Immature natural killer cell (primary cell): ENCODE data around the gene CATSPER3. TPM values are rescaled to one million over a fixed set of nuclear protein-coding genes. Genes with fewer than 3 reads are reported as not detected.

ENCODE experiments used
- DNase-seq, 3 donors: peaks; one replicate each; pipeline ENCODE4 v3.0.0; 2022; ENCODE audit warnings: mixed read lengths in 1 of 3
- H3K27ac Mint-ChIP-seq, 6 donors: one replicate each; pipeline ENCODE4 v1.8.0; 2020; ENCODE audit warnings: mixed read lengths in 6 of 6, mild to moderate bottlenecking in 5 of 6, inconsistent platforms in 4 of 6, moderate library complexity in 3 of 6
- H3K27me3 Mint-ChIP-seq, 3 donors: one replicate each; pipeline ENCODE4 v1.8.0; 2020 to 2021; ENCODE audit warnings: low read depth in 3 of 3, mild to moderate bottlenecking in 3 of 3, mixed read lengths in 3 of 3, moderate library complexity in 3 of 3, inconsistent platforms in 1 of 3
- H3K36me3 Mint-ChIP-seq, 3 donors: one replicate each; pipeline ENCODE4 v1.8.0; 2020; ENCODE audit warnings: mixed read lengths in 3 of 3, inconsistent platforms in 2 of 3, mild to moderate bottlenecking in 2 of 3
- H3K4me1 Mint-ChIP-seq, 2 donors: one replicate each; pipeline ENCODE4 v1.8.0; 2020; ENCODE audit warnings: inconsistent platforms in 2 of 2, mild to moderate bottlenecking in 2 of 2, mixed read lengths in 2 of 2, moderate library complexity in 1 of 2
- H3K4me3 Mint-ChIP-seq, 5 donors: one replicate each; pipeline ENCODE4 v1.8.0; 2020; ENCODE audit warnings: mild to moderate bottlenecking in 5 of 5, mixed read lengths in 5 of 5, inconsistent platforms in 3 of 5, moderate library complexity in 3 of 5
- H3K9me3 Mint-ChIP-seq, 6 donors: one replicate each; pipeline ENCODE4 v1.8.0; 2020; ENCODE audit warnings: mild to moderate bottlenecking in 6 of 6, mixed read lengths in 6 of 6, inconsistent platforms in 4 of 6, moderate library complexity in 3 of 6
- polyA plus RNA-seq, 3 donors: library from polyadenylated mRNA; unstranded; fragments of 300-500 nt; fragmentation: Illumina TruSeq; gene quantifications; one replicate each; pipeline ENCODE4 v1.2.3, GENCODE V29; 2021

The CATSPER3 gene
- polyA plus RNA-seq, 3 donors from 2014 or later = 0.53 TPM; not detected in 2

DNA sequence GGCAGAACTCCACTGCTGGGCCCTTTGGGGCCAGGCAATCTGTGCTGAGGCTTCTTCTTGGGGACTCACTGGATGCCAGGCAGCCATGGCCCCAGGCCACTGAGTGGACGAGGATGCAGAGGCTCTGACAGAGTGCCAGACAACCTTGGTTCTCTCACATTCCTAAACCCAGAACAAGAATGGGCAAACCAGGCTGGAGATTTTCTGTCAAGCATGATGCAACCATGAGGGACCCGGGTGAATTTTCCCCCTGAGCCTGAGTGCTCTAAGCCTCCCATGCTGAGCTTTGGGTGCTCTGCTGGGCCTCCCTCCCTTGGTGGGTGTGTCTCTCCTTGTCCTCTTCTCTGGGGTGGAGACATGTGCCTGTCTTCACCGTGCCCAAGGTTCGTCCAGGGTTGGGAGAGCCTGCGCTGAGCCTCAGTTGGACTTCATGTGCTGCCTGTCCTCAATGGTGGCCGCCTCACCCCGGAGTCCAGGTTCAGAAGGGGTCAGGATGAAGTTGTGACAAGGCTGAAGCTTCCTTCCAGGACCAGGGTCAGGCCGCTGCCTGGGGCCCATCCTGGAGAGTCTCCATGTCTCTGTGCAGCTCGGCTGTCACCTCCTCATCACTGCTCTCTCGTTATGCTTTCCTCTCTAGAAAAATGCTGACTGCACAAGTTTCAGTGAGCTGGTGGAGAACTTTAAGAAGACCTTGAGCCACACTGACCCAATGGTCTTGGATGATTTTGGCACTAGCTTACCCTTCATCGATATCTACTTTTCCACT lies 42.2 kb downstream of the CATSPER3 start:
- Mint-ChIP-seq H3K27me3 (peaks cover 1 to 2% (median 2%) of the 10 kb centered on the region in 3 donors), H3K4me1 (no peaks in the 10 kb centered on the region), H3K9me3 (no peaks in the 10 kb centered on the region), H3K4me3 (no peak overlapping the region), H3K36me3 (no peaks in the 10 kb centered on the region), H3K27ac (no peak overlapping the region)
- no peak for DNase-seq

DNA sequence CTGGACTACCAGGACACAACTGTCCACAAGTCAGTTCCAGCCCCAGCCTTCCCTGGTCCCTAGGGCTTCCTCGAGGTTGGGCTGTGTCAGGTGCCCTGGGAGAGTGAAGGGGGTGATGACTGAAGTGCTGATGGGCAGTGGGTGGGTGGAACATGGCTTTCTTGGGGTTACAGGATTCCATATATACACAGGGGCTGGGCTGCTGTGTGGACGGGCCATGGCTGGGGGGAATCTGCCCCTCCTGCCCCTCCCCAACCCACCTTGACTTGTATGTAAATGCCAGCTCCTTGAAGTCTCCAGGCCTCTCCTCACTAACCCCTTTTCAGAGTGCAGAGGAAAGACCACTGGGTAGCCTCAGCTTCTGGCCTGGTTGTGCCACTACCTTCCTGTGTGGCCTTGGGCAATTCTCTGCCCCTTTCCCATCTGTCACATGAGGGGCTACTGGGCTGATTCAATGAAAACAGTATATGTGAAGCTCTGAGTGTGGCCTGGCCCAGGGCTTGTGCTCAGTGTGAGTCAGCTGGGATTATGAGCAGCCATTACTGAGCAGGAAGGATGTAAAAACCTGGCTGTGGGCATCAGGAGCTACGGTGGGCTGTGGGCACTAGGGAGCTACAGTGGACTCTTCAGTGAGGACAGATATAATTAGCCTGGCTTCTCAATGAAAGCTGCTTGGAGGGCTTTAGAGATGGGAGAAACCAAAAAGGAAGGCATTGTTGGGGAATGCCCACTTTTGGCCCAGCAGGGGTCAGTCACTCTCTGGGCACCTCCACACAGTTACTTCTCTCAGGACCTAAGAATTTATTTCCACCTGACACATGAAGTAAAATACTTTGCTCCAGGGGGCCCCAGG lies 43.0 kb downstream of the CATSPER3 start:
- Mint-ChIP-seq H3K4me1 (no peaks in the 10 kb centered on the region), H3K27me3 (peaks cover 1 to 2% (median 2%) of the 10 kb centered on the region in 3 donors), H3K27ac (peak overlapping the region in 1 of 6 donors; percentile 19), H3K4me3 (no peak overlapping the region), H3K36me3 (no peaks in the 10 kb centered on the region), H3K9me3 (no peaks in the 10 kb centered on the region)
- DNase-seq = no peak

DNA sequence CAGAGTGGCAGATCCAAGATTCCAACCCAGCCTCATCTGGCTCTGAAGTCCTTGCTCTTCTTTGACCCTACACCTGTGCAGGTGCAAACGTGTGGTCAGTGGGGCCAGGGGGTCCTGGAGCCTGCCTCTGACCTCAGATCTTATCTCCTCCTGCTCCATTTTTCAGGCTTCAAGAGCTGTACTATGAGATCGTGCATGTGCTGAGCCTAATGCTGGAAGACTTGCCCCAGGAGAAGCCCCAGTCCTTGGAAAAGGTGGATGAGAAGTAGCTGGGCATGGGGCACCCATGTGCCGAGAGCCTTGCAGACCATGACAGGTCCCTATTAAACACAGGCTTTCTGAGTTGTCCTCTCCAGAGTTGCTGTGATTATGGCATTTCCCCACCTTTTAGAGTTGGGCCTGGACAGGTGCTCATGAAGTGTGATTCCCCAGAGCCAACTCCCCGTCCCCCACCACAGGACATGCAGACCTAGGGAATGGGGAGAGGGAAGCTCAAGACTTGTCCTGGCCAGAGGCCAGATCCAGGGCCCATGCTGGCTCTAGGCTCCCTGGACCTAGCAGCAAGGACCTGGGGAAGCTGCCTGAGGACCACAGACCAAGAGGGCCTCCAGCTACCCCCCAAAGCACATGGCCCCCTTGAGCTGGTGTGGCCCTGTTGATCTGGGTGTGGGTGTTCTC lies 43.8 kb downstream of the CATSPER3 start:
- DNase-seq = no peak
- Mint-ChIP-seq H3K27me3 (peaks cover 1 to 2% (median 2%) of the 10 kb centered on the region in 3 donors), H3K4me3 (no peak overlapping the region), H3K27ac (no peak overlapping the region), H3K36me3 (no peaks in the 10 kb centered on the region), H3K4me1 (no peaks in the 10 kb centered on the region), H3K9me3 (no peaks in the 10 kb centered on the region)

DNA sequence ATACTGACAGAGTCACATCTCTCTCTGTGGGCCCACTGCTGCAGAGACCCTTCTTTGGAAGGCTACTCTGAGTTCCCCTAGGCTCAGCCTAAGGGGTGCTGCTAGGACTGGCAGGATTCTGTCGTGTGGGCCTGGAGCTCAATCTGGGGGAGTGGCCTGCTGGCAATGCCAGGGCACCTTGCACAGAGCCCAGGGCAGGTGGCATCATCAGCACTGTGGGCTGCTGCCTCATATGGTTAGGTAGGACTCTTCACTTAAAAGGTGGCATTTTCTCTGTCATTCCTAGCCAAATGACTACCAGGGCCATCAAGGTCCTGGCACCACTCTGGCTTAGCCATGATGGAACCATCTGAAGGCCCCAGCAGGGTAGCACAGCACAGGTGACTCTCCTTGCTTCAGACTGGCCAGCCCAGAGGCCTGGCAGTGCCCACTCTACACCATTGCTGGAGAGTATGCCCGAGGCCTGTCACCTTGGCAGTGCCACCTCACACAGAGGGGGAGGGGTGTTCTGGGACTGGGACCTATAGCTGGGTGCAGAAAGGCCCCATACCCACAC lies 44.4 kb downstream of the CATSPER3 start:
- Mint-ChIP-seq H3K4me1 (no peaks in the 10 kb centered on the region), H3K36me3 (no peaks in the 10 kb centered on the region), H3K4me3 (no peak overlapping the region), H3K9me3 (no peaks in the 10 kb centered on the region), H3K27me3 (peaks cover 1 to 2% (median 2%) of the 10 kb centered on the region in 3 donors), H3K27ac (no peak overlapping the region)
- DNase-seq = no peak

- no peaks in the 10 kb centered on the region for H3K36me3 Mint-ChIP-seq
- DNase-seq = no peak
- no peaks in the 10 kb centered on the region for H3K4me1 Mint-ChIP-seq
- H3K4me3 Mint-ChIP-seq = no peak overlapping the region
- peaks cover 1 to 2% (median 2%) of the 10 kb centered on the region in 3 donors for H3K27me3 Mint-ChIP-seq
- H3K9me3 Mint-ChIP-seq = no peaks in the 10 kb centered on the region
- peak overlapping the region in 1 of 6 donors; percentile 41 for H3K27ac Mint-ChIP-seq
Observed at GRCh38 chr5:135012951-135013391, 45.3 kb downstream of the CATSPER3 start.

- no peak overlapping the region for H3K27ac Mint-ChIP-seq
- H3K27me3 Mint-ChIP-seq = peaks cover 1 to 2% (median 2%) of the 10 kb centered on the region in 3 donors
- H3K4me3 Mint-ChIP-seq = no peak overlapping the region
- no peaks in the 10 kb centered on the region for H3K4me1 Mint-ChIP-seq
- H3K36me3 Mint-ChIP-seq = no peaks in the 10 kb centered on the region
- no peak for DNase-seq
- no peaks in the 10 kb centered on the region for H3K9me3 Mint-ChIP-seq
Observed at GRCh38 chr5:135013445-135013844, 45.7 kb downstream of the CATSPER3 start.

- DNase-seq = no peak
- H3K27ac Mint-ChIP-seq = no peak overlapping the region
- H3K9me3 Mint-ChIP-seq = no peaks in the 10 kb centered on the region
- no peaks in the 10 kb centered on the region for H3K4me1 Mint-ChIP-seq
- peaks cover 1 to 2% (median 2%) of the 10 kb centered on the region in 3 donors for H3K27me3 Mint-ChIP-seq
- no peak overlapping the region for H3K4me3 Mint-ChIP-seq
- peaks cover 0 to 4% (median 0%) of the 10 kb centered on the region in 3 donors for H3K36me3 Mint-ChIP-seq
Observed at GRCh38 chr5:135013947-135014570, 46.4 kb downstream of the CATSPER3 start.

DNA sequence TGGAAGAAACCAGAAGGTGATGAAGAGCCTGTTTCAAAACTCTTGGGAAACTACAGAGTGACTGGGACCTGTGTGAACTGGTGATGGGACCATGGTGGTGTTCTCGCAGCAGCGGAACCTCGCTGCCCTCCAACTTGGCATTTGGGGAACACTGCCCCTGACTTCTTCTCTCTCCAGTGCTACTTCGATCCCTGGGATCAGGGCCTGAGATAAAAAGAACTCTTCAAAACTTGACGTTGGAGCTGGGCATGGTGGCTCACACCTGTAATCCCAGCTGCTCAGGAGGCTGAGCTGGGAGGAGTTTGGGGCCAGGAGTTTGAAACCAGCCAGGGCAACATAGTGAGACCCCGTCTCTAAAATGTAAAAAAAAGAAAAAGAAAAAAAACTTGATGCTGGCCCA lies 48.2 kb downstream of the CATSPER3 start:
- peaks cover 0 to 2% (median 1%) of the 10 kb centered on the region in 3 donors for H3K27me3 Mint-ChIP-seq
- H3K4me1 Mint-ChIP-seq = no peaks in the 10 kb centered on the region
- no peak for DNase-seq
- peaks cover 0 to 4% (median 0%) of the 10 kb centered on the region in 3 donors for H3K36me3 Mint-ChIP-seq
- H3K27ac Mint-ChIP-seq = no peak overlapping the region
- H3K9me3 Mint-ChIP-seq = no peaks in the 10 kb centered on the region
- no peak overlapping the region for H3K4me3 Mint-ChIP-seq

GRCh38 chr5:135016861-135017290 lies 49.2 kb downstream of the CATSPER3 start:
- Mint-ChIP-seq H3K36me3 (peaks cover 0 to 4% (median 0%) of the 10 kb centered on the region in 3 donors), H3K27me3 (peaks cover 0 to 2% (median 1%) of the 10 kb centered on the region in 3 donors), H3K9me3 (no peaks in the 10 kb centered on the region), H3K4me1 (no peaks in the 10 kb centered on the region), H3K4me3 (no peak overlapping the region), H3K27ac (no peak overlapping the region)
- DNase-seq = no peak

- Mint-ChIP-seq H3K27me3 (peaks cover 0 to 1% (median 1%) of the 10 kb centered on the region in 3 donors), H3K27ac (no peak overlapping the region), H3K36me3 (peaks cover 0 to 4% (median 0%) of the 10 kb centered on the region in 3 donors), H3K9me3 (no peaks in the 10 kb centered on the region), H3K4me1 (no peaks in the 10 kb centered on the region), H3K4me3 (no peak overlapping the region)
- no peak for DNase-seq
Observed at GRCh38 chr5:135018457-135018856, 50.8 kb downstream of the CATSPER3 start.

GRCh38 chr5:135019314-135019713 lies 51.6 kb downstream of the CATSPER3 start:
- no peaks in the 10 kb centered on the region for H3K9me3 Mint-ChIP-seq
- no peak overlapping the region for H3K4me3 Mint-ChIP-seq
- no peak for DNase-seq
- H3K27me3 Mint-ChIP-seq = peaks cover 0 to 3% (median 0%) of the 10 kb centered on the region in 3 donors
- H3K36me3 Mint-ChIP-seq = peaks cover 0 to 4% (median 0%) of the 10 kb centered on the region in 3 donors
- H3K4me1 Mint-ChIP-seq = no peaks in the 10 kb centered on the region
- H3K27ac Mint-ChIP-seq = no peak overlapping the region

- no peaks in the 10 kb centered on the region for H3K4me1 Mint-ChIP-seq
- peaks cover 0 to 4% (median 0%) of the 10 kb centered on the region in 3 donors for H3K36me3 Mint-ChIP-seq
- no peak for DNase-seq
- H3K27ac Mint-ChIP-seq = no peak overlapping the region
- no peaks in the 10 kb centered on the region for H3K9me3 Mint-ChIP-seq
- no peak overlapping the region for H3K4me3 Mint-ChIP-seq
- peaks cover 0 to 4% (median 1%) of the 10 kb centered on the region in 3 donors for H3K27me3 Mint-ChIP-seq
Observed at GRCh38 chr5:135020111-135020895, 52.6 kb downstream of the CATSPER3 start.
